HL-60 (cell line): ENCODE measurements around the gene CLSTN2.

Source experiments
- DNase-seq, 2 experiments: peaks; one replicate each; pipeline ENCODE4 v3.0.0-alpha.2; 2010 to 2020; ENCODE audit warnings: low read depth in 1 of 2, low spot score in 1 of 2
- H3K27ac ChIP-seq: fragments of 250-450 bp; sonication (Bioruptor Pico); replicated peaks from 2 replicates; pipeline ENCODE4 v1.5.1; 2020; ENCODE audit warnings: mild to moderate bottlenecking, moderate library complexity
- H3K27me3 ChIP-seq: fragments of 250-450 bp; sonication (Bioruptor Pico); 2 replicates; pipeline ENCODE4 v1.5.1; 2021; ENCODE audit warnings: mild to moderate bottlenecking, moderate library complexity; ENCODE audit not compliant: insufficient read depth, poor library complexity, severe bottlenecking
- H3K4me3 ChIP-seq: replicated peaks from 2 replicates; pipeline ENCODE4 v1.5.1; 2011; ENCODE audit warnings: mild to moderate bottlenecking, control low read depth, low read length; ENCODE audit not compliant: insufficient read depth
- CTCF ChIP-seq: IDR thresholded peaks from one replicate; pipeline ENCODE4 v1.5.1; 2011; ENCODE audit warnings: low read length, control low read depth, inconsistent platforms; ENCODE audit not compliant: insufficient read depth
- GABPA ChIP-seq: IDR thresholded peaks from 2 replicates; pipeline ENCODE4 v1.6.1; 2012; ENCODE audit warnings: low read depth
- POLR2AphosphoS5 ChIP-seq: IDR thresholded peaks from 2 replicates; pipeline ENCODE4 v1.6.1; 2012; ENCODE audit warnings: low read depth
- REST ChIP-seq: IDR thresholded peaks from 2 replicates; pipeline ENCODE4 v1.6.1; 2012; ENCODE audit warnings: low read depth; ENCODE audit not compliant: insufficient replicate concordance
- SPI1 ChIP-seq: IDR thresholded peaks from 2 replicates; pipeline ENCODE4 v1.6.1; 2012; ENCODE audit warnings: low read depth, mild to moderate bottlenecking, borderline replicate concordance

CLSTN2 gene

GRCh38 chr3:140384876-140385275, 449.9 kb downstream of the CLSTN2 start:
- no peaks in the 10 kb centered on the region for H3K27me3 ChIP-seq
- no peak overlapping the region for H3K27ac ChIP-seq
- no peak overlapping the region for H3K4me3 ChIP-seq
- DNase-seq: no peak
- TF ChIP-seq POLR2AphosphoS5 (no peak), CTCF (no peak), REST (no peak), GABPA (no peak), SPI1 (no peak)

GRCh38 chr3:140386357-140387100, 451.5 kb downstream of the CLSTN2 start:
- Histone ChIP-seq H3K27me3 (no peaks in the 10 kb centered on the region), H3K4me3 (no peak overlapping the region), H3K27ac (no peak overlapping the region)
- no peak for DNase-seq
- TF ChIP-seq REST (no peak), POLR2AphosphoS5 (no peak), SPI1 (no peak), GABPA (no peak), CTCF (no peak)

- DNase-seq: no peak
- TF ChIP-seq CTCF: no peak
- no peak for TF ChIP-seq SPI1
- no peak for TF ChIP-seq POLR2AphosphoS5
- TF ChIP-seq GABPA: no peak
Observed at GRCh38 chr3:140387244-140387643, 452.3 kb downstream of the CLSTN2 start.

More at GRCh38 chr3:140387244-140387643, 452.3 kb downstream of the CLSTN2 start:
- no peaks in the 10 kb centered on the region for H3K27me3 ChIP-seq
- H3K27ac ChIP-seq: no peak overlapping the region
- H3K4me3 ChIP-seq: no peak overlapping the region
